GM12872 (cell line): ENCODE measurements around the gene GSPT1.

ENCODE experiments used
- TF ChIP-seq, protein P1 (sequence below): IDR thresholded peaks from 3 replicates; pipeline ENCODE4 v1.5.1; 2011; ENCODE audit warnings: low read depth, mild to moderate bottlenecking, low read length, moderate library complexity; ENCODE audit not compliant: insufficient read depth

Gene GSPT1

DNA sequence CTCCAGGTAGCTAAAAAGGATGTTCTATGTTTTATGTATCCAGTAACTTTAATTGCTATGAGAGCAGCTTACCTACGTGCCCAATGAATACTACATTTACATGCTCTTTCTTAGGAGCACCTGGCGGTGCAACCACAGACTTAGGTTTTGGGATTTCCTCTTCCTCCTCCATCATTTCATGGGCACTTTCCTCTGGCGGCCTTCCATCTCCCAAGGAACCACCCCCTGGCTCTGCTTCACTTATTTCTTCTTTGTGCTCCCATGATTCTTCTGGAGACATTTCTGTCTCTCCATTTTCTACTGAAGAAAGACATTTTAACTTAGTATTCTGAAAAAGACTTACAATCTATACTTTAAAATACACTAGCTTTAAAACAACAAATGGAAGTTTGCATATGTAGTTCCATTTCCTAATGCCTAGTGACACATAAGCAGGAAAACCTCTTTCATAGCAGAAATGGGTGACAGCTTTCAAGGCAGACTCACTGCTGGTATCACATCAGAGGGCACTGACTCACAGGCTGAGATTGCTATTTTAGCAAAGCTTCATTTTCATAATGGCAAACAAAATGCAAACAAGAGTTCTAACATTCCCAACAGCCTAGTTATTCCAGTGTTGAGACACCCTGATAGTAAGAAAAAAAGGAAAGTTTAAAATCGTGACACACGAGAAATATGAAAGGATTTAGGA lies 19.1 kb downstream of the GSPT1 start:
- TF ChIP-seq, protein P1, sequence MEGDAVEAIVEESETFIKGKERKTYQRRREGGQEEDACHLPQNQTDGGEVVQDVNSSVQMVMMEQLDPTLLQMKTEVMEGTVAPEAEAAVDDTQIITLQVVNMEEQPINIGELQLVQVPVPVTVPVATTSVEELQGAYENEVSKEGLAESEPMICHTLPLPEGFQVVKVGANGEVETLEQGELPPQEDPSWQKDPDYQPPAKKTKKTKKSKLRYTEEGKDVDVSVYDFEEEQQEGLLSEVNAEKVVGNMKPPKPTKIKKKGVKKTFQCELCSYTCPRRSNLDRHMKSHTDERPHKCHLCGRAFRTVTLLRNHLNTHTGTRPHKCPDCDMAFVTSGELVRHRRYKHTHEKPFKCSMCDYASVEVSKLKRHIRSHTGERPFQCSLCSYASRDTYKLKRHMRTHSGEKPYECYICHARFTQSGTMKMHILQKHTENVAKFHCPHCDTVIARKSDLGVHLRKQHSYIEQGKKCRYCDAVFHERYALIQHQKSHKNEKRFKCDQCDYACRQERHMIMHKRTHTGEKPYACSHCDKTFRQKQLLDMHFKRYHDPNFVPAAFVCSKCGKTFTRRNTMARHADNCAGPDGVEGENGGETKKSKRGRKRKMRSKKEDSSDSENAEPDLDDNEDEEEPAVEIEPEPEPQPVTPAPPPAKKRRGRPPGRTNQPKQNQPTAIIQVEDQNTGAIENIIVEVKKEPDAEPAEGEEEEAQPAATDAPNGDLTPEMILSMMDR, result no peak

DNA sequence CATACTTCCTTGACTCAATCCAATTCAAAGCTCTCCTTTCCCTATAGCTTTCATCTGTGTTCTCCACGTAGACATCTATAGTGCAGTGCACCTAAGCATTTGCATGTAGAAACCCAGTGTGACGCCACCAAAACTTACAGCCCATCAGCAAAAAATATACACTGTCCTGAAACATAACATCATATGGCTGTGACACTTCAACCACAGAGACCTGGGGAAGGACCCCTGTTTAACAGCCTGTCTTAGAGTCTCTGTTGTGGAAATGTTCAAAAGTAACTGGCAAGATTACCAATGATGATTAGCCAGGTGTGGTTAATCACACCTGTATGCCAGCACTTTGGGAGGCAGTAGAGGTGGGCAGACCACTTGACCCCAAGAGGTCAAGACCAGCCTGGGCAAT lies 22.2 kb downstream of the GSPT1 start:
- TF ChIP-seq, protein P1, result no peak

DNA sequence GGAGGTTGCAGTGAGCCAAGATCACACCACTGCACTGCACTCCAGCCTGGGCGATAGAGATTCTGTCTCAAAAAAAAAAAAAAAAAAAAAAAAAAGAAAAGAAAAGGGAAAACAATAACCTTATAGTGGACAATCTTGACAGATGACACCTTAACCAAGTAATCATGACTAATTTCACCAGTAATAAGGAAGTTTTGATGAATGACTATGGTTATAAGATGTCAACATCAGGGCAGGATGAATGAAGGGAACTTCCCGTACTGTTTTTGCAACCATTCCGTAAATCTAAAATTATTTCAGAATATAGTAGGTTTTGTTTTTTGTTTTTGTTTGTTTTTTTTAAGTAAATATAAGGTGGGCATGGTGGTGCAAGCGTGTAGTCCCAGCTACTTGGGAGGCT lies 23.0 kb downstream of the GSPT1 start:
- TF ChIP-seq, protein P1, result no peak

DNA sequence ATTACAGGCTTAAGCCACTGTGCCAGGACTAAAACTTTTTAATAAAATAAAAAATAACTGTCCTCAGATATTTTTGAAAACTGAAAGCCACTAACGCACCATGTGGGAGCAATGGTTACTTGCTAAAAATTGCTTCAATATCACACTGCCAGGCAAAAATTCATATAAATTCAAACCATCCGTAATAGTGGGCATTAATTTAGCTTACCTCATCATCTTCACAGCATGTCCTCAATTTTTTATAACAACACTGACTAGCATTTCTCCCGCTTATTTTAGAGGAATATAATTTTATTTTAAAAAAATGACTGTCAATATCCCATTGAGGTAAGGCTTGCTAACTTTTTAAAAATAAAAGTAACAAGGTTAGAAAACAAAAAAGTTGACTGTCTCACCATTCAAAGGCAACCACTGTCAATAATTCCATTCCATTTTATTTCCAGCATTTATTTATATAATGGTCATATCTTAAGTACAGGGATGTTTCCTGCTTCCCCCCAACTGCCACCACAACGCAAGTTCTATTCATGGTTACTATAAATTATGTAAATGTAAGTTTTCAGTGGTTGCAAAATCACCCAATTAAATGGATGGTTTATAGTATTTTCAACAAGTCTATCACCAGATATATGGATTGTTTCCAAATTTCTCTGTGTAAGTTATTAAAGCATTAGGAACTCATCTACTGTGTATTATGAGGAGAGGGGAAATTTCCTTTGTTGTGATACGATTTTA lies 25.4 kb downstream of the GSPT1 start:
- TF ChIP-seq, protein P1, result no peak

DNA sequence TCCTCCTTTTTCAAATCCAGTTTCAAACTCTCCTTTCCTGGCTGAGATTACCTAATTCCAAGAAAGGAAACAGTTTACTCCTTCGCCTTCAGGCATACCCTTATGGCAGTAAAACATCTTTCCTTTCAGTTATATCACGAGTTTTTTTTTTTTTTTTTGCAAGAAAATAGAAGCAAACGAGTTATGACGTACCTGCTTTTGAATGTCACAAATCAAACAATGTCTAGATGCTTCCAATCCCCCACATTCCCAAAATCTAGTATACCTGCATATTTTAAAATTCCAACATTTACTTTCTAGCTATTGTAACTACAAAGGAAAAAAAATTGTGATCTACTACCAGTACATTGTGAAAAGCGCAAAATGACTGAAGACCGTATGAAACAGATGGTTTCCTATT lies 28.9 kb downstream of the GSPT1 start:
- TF ChIP-seq, protein P1, result no peak

DNA sequence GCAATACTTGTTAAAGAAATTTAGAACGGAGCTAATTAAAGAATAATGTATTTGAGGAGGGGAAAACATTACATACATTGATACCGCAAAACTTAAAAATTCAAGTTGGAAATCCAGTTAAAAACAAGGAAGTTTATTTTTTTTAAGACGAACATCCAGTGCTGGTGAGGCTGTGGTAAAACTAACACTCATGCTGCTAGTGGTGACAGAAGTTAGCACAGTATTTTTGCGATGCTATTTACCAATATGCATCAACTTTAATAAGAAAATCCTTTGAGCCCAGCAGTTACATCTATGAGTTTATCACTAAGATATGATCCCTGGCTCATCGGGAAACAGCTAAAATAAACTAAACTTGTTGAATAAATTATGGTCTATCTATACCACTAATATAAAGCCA lies 31.7 kb downstream of the GSPT1 start:
- TF ChIP-seq, protein P1, result no peak

DNA sequence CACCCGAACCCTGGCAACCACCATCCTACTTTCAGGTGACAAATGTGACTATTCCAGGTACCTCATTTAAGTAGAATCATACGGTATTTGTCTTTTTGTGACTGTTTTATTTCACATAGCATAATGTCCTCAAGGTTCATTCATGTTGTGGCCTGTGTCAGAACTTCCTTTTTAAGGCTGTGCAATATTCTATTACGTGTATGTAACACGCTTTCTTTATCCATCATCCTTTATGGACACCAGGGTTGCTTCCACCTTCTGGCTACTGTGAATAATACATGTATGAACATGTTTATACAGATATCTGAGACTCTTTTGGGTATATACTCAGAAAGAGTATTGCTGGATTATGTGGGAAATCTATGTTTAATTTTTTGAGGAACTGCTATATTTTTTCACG lies 35.7 kb downstream of the GSPT1 start:
- TF ChIP-seq, protein P1, result no peak
